ENCODE results near the gene PRKG1.

The PRKG1 gene

DNA sequence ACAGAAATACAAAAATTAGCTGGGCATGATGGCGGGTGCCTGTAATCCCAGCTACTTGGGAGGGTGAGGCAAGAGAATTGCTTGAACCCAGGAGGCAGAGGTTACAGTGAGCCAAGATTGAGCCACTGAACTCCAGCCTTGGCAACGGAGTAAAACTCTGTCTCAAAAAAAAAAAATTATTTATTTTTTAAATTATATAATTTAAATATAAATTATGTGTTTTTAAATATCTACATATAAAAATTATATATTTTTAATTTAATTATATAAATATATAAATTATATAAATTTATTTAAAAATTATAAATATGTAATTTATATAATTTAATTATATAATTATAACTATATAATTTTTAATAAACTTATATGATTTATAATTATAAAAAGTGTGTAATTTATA, 51.2 kb downstream of the PRKG1 start:
- H3K4me2 ChIP-seq (ENCODE audit: low read length), result no peak overlapping the region
- no peaks in the 10 kb centered on the region for H3K27me3 ChIP-seq (ENCODE audit: low read depth, low read length)
- H3K4me3 ChIP-seq (ENCODE audit: low read length), result no peak overlapping the region
- no peak for TF ChIP-seq EZH2phosphoT487 (IDR thresholded peaks at IDR 0.05; ENCODE audit: low read depth)
- no peak for TF ChIP-seq CTCF (IDR thresholded peaks at IDR 0.05; ENCODE audit: low read depth, low read length)
- H3K9ac ChIP-seq (ENCODE audit: low read length), result no peak overlapping the region
- H3K9me3 ChIP-seq (ENCODE audit: insufficient read depth, low read length), result no peaks in the 10 kb centered on the region
- no peak overlapping the region for H3K27ac ChIP-seq (ENCODE audit: low read length)
- H2AFZ ChIP-seq (ENCODE audit: low read depth, low read length), result no peak overlapping the region
- no peaks in the 10 kb centered on the region for H3K4me1 ChIP-seq (ENCODE audit: low read length)
- H3K36me3 ChIP-seq (replicated peaks; ENCODE audit: low read depth, low read length), result no peaks in the 10 kb centered on the region
- H3K79me2 ChIP-seq (ENCODE audit: low read length), result no peaks in the 10 kb centered on the region
- no peaks in the 10 kb centered on the region for H4K20me1 ChIP-seq (ENCODE audit: insufficient read depth, low read length)

- no peak overlapping the region for H3K9ac ChIP-seq (ENCODE audit: low read length)
- no peaks in the 10 kb centered on the region for H3K36me3 ChIP-seq (replicated peaks; ENCODE audit: low read depth, low read length)
- H3K27ac ChIP-seq (ENCODE audit: low read length), result no peak overlapping the region
- no peak overlapping the region for H3K4me2 ChIP-seq (ENCODE audit: low read length)
- H4K20me1 ChIP-seq (ENCODE audit: insufficient read depth, low read length), result no peaks in the 10 kb centered on the region
- H3K27me3 ChIP-seq (ENCODE audit: low read depth, low read length), result no peaks in the 10 kb centered on the region
- no peaks in the 10 kb centered on the region for H3K4me1 ChIP-seq (ENCODE audit: low read length)
- H3K79me2 ChIP-seq (ENCODE audit: low read length), result no peaks in the 10 kb centered on the region
- TF ChIP-seq CTCF (IDR thresholded peaks at IDR 0.05; ENCODE audit: low read depth, low read length) (no peak), EZH2phosphoT487 (IDR thresholded peaks at IDR 0.05; ENCODE audit: low read depth) (no peak)
- no peak overlapping the region for H2AFZ ChIP-seq (ENCODE audit: low read depth, low read length)
- no peaks in the 10 kb centered on the region for H3K9me3 ChIP-seq (ENCODE audit: insufficient read depth, low read length)
- H3K4me3 ChIP-seq (ENCODE audit: low read length), result no peak overlapping the region
These were observed 55.8 kb downstream of the PRKG1 start for GRCh38 chr10:51129946-51130544.

- TF ChIP-seq EZH2phosphoT487 (IDR thresholded peaks at IDR 0.05; ENCODE audit: low read depth) (no peak), CTCF (IDR thresholded peaks at IDR 0.05; ENCODE audit: low read depth, low read length) (no peak)
- Histone ChIP-seq H3K4me2 (ENCODE audit: low read length) (no peak overlapping the region), H2AFZ (ENCODE audit: low read depth, low read length) (no peak overlapping the region)
These were observed 63.7 kb downstream of the PRKG1 start for GRCh38 chr10:51137756-51138529.

DNA sequence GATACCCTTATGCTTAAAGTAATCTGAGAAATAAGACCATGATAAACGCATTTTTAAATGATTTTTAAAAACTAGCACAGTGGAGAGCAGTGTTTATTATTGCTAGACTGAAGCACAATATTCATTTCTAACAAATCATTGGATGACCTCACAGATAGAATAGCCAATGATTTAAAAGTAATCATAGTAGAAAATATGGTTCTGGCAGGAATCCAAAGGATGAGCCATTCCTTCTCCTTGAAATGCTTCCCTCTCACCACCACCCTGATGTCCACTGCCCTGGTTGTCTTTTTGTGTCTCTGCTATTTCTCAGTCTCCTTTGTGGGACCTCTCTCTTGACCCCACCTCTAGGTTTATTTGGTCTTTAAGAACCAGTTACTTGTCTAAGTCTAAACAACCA, 64.9 kb downstream of the PRKG1 start:
- H3K4me3 ChIP-seq (ENCODE audit: low read length), result no peak overlapping the region
- H3K4me2 ChIP-seq (ENCODE audit: low read length), result no peak overlapping the region
- H3K79me2 ChIP-seq (ENCODE audit: low read length), result no peaks in the 10 kb centered on the region
- no peak overlapping the region for H3K27ac ChIP-seq (ENCODE audit: low read length)
- H2AFZ ChIP-seq (ENCODE audit: low read depth, low read length), result no peak overlapping the region
- no peaks in the 10 kb centered on the region for H3K36me3 ChIP-seq (replicated peaks; ENCODE audit: low read depth, low read length)
- H3K9ac ChIP-seq (ENCODE audit: low read length), result no peak overlapping the region
- no peaks in the 10 kb centered on the region for H4K20me1 ChIP-seq (ENCODE audit: insufficient read depth, low read length)
- TF ChIP-seq EZH2phosphoT487 (IDR thresholded peaks at IDR 0.05; ENCODE audit: low read depth) (no peak), CTCF (IDR thresholded peaks at IDR 0.05; ENCODE audit: low read depth, low read length) (no peak)
- no peaks in the 10 kb centered on the region for H3K27me3 ChIP-seq (ENCODE audit: low read depth, low read length)
- no peaks in the 10 kb centered on the region for H3K4me1 ChIP-seq (ENCODE audit: low read length)
- H3K9me3 ChIP-seq (ENCODE audit: insufficient read depth, low read length), result no peaks in the 10 kb centered on the region; the same call in 1 of the 2 replicates

More at GRCh38 chr10:51137756-51138529, 63.7 kb downstream of the PRKG1 start:
- Histone ChIP-seq H3K4me3 (ENCODE audit: low read length) (no peak overlapping the region), H4K20me1 (ENCODE audit: insufficient read depth, low read length) (no peaks in the 10 kb centered on the region), H3K4me1 (ENCODE audit: low read length) (no peaks in the 10 kb centered on the region), H3K27me3 (ENCODE audit: low read depth, low read length) (no peaks in the 10 kb centered on the region), H3K36me3 (replicated peaks; ENCODE audit: low read depth, low read length) (no peaks in the 10 kb centered on the region), H3K79me2 (ENCODE audit: low read length) (no peaks in the 10 kb centered on the region), H3K27ac (ENCODE audit: low read length) (no peak overlapping the region), H3K9me3 (ENCODE audit: insufficient read depth, low read length) (no peaks in the 10 kb centered on the region; the same call in 1 of the 2 replicates), H3K9ac (ENCODE audit: low read length) (no peak overlapping the region)

All from OCI-LY3 (cell line).